KOPT-K1 (cell line): ENCODE measurements around the gene RALBP1.

ENCODE experiments used
- H3K27ac ChIP-seq: fragments of 200-600 bp; sonication (generic); 2 replicates; pipeline ENCODE4 v1.5.1; 2016; ENCODE audit warnings: antibody characterized with exemption, mild to moderate bottlenecking, low read depth, low read length; ENCODE audit not compliant: poor library complexity, severe bottlenecking
- H3K36me3 ChIP-seq: fragments of 200-600 bp; sonication (generic); 2 replicates; pipeline ENCODE4 v1.5.1; 2017; ENCODE audit warnings: antibody characterized with exemption, mild to moderate bottlenecking, low read length, moderate library complexity; ENCODE audit not compliant: insufficient read depth
- H3K9me3 ChIP-seq: fragments of 200-600 bp; sonication (generic); 2 replicates; pipeline ENCODE4 v1.5.1; 2017; ENCODE audit warnings: antibody characterized with exemption, low read length, mild to moderate bottlenecking; ENCODE audit not compliant: insufficient read depth, poor library complexity, severe bottlenecking

The RALBP1 gene

DNA sequence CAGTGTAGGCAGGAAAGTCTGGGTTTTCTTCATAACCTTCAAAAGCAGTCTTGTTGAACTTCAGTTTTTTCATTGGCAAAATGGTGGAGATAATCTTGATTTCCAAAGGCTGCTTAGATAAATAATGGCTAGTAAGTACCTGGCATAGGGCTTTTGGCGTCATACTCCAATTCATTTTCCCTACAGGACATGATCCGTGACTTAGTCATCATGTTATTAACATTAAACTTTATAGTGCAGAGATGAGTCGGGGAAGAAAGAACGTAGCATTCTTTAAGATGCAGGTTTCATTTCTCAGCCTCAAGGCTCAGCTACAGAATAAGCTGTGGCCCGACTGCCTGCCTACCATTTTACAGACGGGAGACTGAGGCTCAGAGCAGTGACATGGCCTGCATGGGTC is 64.0 kb downstream of the RALBP1 start:
- Histone ChIP-seq H3K27ac (no peak overlapping the region), H3K36me3 (peaks cover 59% of the 10 kb centered on the region), H3K9me3 (no peaks in the 10 kb centered on the region)

DNA sequence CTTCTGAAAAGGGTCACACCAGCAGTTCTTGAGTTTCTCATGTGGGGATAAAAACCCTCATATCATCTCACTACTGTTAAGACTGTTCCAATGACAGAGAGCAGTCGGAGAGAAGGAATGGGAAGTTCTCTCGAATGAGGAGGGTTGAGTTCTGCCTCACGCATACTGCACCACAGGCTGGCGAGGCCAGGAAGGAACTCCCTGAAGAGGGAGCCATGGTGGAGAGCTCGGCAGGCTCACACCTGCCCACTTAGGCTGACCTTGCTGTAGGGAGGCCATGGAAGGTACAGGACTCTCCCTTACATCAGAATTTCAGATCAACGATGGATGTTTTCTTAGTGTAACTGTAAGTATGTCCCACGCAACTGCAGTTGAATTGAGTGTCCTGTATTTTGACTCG is 64.6 kb downstream of the RALBP1 start:
- H3K27ac ChIP-seq = no peak overlapping the region
- H3K36me3 ChIP-seq = peaks cover 59% of the 10 kb centered on the region
- H3K9me3 ChIP-seq = no peaks in the 10 kb centered on the region

DNA sequence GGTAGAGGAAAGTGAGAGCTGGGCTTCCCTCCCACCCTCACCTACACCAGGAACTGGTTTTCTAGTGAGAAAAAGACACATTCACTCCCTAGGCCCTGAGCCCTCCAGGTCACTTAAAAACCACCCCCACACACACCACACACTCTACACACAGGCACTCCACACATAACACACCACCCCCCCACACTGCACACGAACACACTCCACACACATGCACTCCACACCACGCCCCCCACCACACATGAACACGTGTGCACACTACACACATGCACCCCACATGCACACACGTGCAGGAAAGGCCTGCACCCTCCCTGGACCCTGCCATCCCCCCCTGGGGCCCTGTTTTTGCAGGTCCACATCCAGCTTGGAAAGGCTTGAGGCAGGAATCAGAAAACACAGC is 67.6 kb downstream of the RALBP1 start:
- Histone ChIP-seq H3K36me3 (peaks cover 62% of the 10 kb centered on the region), H3K27ac (no peak overlapping the region), H3K9me3 (no peaks in the 10 kb centered on the region)

DNA sequence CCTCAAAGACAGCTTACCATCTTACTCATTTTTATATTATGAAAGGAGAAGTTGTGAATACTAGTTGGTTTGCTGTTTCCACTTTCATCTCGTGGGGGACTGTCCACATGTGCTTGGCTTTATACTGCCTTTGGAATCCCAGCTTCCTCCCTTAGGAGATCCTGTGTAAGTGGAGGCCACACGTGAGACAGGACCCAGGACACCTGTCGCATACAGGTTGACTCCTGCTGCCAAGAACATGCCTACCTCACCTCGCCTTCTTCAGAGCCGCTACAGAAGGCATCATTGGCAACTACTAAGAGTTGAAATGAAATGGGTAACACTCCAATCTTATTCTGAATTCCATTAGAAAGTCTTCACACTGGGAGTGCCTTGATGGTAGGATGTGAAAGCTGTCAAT is 69.7 kb downstream of the RALBP1 start:
- peaks cover 62% of the 10 kb centered on the region for H3K36me3 ChIP-seq
- no peaks in the 10 kb centered on the region for H3K9me3 ChIP-seq
- no peak overlapping the region for H3K27ac ChIP-seq

DNA sequence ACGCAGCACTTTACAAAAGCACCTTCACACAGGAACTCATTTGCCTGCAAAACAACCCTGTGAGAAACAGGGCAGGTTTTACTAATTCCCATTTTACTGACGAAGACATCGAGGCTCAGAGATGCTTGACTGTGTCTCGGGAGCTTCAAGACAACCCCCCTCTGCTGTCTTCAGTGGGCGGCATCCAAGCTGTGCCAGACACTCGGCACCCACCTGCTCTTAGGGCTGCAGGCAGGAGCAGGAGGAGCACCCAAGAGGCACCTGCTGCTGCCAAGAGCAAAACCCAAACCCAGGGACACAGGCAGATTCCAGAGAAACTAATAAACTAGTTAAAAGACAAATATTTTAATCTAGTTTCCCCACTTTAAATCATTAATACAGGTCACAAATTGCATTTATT is 71.2 kb downstream of the RALBP1 start:
- H3K27ac ChIP-seq = no peak overlapping the region
- H3K9me3 ChIP-seq = no peaks in the 10 kb centered on the region
- peaks cover 73% of the 10 kb centered on the region for H3K36me3 ChIP-seq

DNA sequence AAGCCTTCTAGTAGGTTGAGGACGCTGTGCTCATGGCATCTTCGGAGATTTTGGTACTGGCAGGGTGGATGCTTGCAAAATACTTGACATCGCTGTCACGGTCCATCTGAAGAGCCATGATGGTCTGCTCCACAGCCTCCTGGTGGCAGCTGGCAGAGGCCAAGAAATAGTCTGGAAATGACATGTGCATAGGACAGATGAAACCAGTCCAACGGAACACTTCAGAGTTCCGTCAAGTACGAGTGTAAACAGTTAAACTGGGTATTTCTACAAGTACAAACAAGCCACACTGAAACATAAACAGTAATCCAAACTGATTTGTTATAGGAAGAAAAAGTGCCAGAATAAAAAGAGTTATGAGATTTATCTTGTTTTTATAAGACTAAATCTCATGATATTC is 72.5 kb downstream of the RALBP1 start:
- Histone ChIP-seq H3K27ac (no peak overlapping the region), H3K9me3 (peaks cover 3% of the 10 kb centered on the region), H3K36me3 (peaks cover 86% of the 10 kb centered on the region)

DNA sequence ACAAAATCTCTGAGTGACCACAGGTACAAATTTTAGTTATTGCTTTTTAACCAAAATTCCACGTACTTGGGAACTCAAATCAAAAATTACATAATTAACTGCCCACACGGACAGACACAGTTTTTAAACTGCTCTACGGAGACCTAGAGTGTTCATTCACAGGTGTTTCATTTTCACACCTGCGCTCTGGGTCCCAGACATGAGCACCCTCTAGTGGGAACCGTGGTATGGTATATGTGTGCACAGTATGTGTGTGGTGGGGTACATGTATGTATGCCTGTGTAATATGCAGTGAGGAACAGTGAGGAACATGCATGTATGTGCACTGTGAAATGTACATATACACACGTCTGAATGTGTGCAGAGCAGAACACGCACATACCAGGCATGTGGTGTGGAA is 74.1 kb downstream of the RALBP1 start:
- Histone ChIP-seq H3K9me3 (peaks cover 4% of the 10 kb centered on the region), H3K36me3 (peaks cover 99% of the 10 kb centered on the region), H3K27ac (no peak overlapping the region)

DNA sequence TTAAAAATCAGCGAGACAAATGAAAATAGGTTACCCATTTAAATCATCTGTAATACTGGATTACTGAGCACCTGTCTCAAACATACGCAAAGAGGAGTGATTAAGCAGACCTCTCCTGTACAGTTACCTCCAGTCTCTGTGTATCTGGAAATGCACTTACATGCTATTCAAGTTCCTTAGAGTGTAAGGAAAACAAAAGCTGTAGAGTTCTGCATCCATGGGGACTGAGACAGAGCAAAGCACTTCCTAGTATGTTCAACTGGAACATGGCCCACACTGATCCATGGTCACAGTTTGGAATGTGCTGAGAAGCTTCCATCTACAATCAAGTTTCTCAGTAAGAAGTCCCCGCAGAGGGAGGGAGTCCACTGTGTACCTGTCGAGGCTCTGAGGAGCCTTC is 75.1 kb downstream of the RALBP1 start:
- peaks cover 99% of the 10 kb centered on the region for H3K36me3 ChIP-seq
- peaks cover 4% of the 10 kb centered on the region for H3K9me3 ChIP-seq
- H3K27ac ChIP-seq = no peak overlapping the region

DNA sequence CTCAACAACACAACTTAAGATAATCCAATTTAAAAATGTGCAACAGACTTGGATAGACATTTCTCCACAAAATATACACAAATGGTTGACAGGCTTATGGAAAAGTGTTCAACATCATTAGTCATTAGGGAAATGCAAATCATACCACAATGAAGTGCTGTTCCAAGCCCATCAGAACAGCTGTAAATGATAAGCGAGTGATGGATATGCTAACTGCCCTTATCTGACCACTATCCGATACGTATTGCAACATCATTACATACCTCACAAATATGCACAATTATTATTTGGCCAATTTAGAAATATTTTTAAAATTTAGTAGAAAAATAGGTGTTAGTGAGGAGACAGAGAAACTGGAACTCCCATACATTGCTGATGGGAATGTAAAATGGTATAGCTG is 76.9 kb downstream of the RALBP1 start:
- no peak overlapping the region for H3K27ac ChIP-seq
- peaks cover 100% of the 10 kb centered on the region for H3K36me3 ChIP-seq
- peaks cover 4% of the 10 kb centered on the region for H3K9me3 ChIP-seq

DNA sequence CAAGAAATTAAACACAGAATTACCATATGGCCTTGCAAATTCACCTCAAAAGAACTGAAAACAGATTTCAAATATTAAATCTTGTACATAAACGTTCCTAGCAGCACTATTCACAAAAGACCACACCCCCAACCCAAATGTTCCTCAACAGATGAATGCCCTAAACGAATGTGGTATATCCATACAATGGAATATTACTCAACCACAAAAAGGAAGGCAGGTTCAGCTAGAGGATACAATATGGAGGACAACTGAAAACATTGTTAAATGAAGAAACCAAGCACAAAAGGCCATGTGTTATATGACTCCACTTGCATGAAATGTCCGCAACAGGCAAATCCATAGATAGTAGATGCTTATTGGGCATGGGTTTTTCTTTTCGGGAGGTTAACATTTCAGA is 77.3 kb downstream of the RALBP1 start:
- no peak overlapping the region for H3K27ac ChIP-seq
- H3K9me3 ChIP-seq = peaks cover 4% of the 10 kb centered on the region
- H3K36me3 ChIP-seq = peaks cover 100% of the 10 kb centered on the region

DNA sequence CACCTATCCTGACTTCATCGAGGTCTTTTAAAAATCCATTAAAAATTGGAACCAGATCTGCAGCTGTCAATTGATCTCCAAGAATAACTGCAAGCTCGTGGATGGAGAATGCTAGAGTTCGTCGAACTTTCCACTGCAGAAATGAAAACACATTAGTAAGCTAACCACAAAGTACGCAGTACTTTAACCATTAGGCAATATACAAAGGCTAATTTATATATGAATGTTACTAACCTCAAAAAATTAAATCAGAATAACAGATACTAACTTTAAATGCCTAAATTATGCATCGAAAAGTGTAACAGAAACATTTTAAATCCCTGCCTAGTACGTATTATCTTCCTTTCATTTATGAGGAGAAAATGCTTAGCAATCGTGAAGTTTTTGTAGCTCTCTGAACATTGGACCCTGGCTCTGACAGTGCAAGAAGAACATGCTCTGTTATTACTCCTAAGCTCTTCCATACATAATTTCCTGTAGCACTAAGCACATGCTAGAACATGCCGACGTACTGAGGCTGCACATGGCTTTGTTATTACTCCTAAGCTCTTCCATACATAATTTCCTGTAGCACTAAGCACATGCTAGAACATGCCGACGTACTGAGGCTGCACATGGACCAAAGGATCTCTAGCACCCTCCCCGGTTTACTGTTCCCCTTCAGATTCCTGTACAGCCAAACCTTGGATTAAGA is 82.1 kb downstream of the RALBP1 start:
- H3K36me3 ChIP-seq = peaks cover 100% of the 10 kb centered on the region
- H3K9me3 ChIP-seq = peaks cover 4% of the 10 kb centered on the region
- H3K27ac ChIP-seq = no peak overlapping the region

DNA sequence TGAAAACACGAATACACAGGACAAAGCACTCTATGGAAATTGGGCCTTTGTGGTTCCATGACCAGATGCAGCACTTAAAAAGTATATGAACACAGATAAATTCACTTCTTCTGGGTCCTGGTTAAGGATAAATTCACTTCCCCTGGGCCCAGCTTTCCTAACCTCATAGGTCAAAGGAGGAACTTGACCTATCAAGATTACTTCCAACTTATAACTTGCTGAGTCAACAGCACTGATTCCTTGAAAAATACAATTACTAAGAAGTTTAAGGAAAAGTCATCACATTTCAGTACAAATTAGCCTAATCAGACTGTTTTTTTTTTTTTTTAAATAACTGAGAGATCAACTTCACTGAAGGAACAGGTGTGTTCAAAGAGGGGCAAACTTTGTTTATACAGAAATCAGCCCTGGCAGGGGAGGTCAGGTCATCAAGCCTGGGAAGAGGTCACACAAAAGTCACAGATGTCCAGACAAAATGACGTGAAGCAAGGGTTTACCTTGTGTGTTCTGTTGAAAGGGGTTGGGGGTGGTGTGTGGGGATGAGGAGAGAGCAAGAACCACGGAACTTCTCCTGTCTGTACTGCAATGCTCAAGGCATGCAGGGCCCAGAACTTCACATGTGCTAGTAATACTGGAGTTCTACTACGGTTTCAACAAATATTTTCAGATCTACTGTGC is 83.2 kb downstream of the RALBP1 start:
- Histone ChIP-seq H3K9me3 (no peaks in the 10 kb centered on the region), H3K36me3 (peaks cover 100% of the 10 kb centered on the region), H3K27ac (no peak overlapping the region)

DNA sequence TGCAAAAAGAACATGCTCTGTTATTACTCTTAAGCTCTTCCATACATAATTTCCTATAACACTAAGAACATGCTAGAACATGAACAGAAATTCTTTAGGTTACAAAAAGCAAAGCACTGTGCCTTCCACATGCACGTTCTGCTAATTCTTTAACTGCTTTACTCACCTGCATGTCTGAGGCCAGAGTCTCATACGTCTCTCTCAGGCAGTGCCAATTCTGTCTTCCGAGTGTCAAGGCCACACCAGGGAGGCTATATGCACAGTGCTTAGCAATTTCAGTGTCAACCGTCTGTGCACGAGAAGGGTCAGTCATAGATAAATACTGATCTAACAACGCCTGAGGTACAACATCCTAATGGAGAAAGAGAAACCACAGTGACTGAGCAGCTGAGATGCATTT is 83.9 kb downstream of the RALBP1 start:
- H3K9me3 ChIP-seq = no peaks in the 10 kb centered on the region
- no peak overlapping the region for H3K27ac ChIP-seq
- peaks cover 100% of the 10 kb centered on the region for H3K36me3 ChIP-seq

DNA sequence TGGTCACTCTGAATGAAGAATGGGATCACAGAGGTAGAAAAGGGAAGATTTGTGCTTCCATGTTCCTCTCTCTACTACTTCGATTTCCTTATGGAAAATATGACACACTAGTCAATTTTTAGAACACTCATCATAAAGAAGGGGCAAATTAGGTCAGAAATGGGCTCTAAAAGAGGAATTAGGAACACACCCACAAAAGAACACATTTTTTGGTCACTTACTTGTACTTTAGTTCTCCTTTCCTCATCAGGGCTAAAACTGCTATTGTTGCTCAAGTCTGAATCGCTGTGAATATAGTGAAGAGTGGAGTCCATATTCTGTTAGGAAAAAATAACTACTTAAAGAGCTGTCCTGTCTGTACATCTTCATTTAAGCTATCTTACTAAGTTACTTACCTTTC is 86.4 kb downstream of the RALBP1 start:
- H3K27ac ChIP-seq = no peak overlapping the region
- peaks cover 98% of the 10 kb centered on the region for H3K36me3 ChIP-seq
- no peaks in the 10 kb centered on the region for H3K9me3 ChIP-seq

DNA sequence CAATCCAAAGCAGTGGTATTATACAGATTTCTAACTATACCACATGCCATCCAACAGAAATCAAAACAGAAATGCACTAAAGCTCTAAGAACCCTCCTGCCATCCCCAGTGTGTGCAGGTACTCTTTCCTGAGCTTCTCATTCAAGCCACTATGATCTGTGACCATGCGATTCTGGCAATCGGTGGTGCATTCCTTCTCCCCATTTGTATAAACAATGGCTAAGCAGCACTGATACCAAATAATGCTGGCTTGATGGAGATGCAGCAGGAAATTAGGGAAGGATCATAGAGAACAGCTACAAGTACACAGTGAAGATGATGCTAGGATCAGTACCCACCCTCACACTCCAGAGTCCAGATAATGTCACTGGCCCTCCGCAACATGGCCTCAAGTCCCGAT is 87.3 kb downstream of the RALBP1 start:
- no peaks in the 10 kb centered on the region for H3K9me3 ChIP-seq
- H3K36me3 ChIP-seq = peaks cover 98% of the 10 kb centered on the region
- no peak overlapping the region for H3K27ac ChIP-seq

DNA sequence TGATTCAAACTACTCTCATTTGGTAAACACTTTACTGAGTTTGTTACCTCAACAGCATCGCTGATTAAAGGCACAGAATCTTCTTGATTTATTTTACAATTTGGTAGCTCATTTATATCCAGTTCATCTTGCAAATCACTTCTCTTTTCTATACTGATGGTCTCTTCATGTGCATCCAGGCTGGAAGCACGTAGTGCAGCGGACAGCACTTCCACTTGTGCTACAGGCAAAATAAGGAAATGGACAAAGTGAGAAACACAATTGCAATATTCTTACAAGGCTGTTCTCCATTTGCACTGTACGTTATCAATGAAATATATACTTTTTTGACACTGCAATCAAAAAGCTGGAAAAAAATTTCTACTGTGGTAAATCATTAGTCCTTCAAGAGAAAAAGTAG is 88.0 kb downstream of the RALBP1 start:
- Histone ChIP-seq H3K9me3 (no peaks in the 10 kb centered on the region), H3K36me3 (peaks cover 98% of the 10 kb centered on the region), H3K27ac (no peak overlapping the region)
